AML-193 (cell line): ENCODE data around the gene TTC34.

Experiments
- DNase-seq, 2 experiments: peaks; one replicate each; lab custom pipeline; 2025; lab: John Stamatoyannopoulos, UW

The TTC34 gene

DNA sequence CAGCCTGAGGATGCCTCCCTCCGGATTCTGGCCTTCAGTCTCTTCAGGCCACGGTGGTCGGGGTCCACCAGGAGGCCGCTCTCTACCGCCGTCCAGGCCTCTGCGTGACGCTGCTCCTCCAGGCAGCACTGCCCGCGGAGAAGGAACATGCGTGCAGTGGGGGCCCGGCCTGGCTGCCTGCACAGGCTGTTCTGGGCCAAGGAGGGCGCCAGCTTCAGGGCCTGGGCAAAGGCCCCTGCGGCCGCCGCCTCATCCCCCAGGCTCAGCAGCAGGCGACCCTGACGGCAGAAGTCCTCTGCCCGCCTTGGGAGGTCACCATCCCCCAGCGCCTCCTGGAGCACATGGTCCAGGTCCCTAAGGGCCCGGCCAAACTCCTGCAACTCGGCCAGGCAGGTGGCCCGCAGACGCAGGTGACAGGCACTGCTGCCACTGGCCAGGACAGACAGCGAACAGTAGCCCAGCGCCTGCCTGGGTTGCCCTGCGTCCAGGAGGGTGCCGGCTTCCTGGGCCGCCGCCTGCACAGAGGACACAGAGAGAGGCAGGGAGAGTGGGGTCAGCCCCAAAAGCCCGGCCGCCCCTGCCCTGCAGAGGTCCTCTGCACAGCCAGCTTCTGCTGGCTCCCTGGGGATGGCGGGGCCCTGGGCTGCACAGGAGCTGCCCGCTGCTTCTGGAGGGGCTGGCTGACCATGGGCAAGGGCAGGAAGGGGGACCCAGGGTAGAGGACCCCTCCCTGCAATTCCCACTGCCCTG lies 159.9 kb downstream of the TTC34 start:
- no peak for DNase-seq

DNA sequence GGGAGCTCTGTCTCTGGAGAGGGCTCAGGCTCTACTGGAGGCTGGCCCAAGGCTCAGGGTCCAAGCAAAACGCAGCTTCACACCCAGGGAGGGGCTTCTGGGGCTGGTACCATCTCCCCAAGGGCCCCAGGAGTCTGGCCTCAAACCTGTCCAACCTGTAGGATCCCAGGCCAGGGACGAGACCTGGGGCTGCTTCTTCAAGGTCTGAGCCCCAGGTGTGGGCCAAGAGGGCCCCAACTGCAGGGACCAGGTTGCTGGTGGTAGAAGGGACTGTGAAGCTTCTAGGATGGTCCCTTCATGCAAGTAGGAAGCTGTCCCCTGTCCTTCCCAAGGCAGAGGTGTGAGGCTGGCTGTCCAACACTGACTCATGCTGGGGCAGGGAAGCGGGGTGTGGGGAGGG lies 160.9 kb downstream of the TTC34 start:
- no peak for DNase-seq

DNA sequence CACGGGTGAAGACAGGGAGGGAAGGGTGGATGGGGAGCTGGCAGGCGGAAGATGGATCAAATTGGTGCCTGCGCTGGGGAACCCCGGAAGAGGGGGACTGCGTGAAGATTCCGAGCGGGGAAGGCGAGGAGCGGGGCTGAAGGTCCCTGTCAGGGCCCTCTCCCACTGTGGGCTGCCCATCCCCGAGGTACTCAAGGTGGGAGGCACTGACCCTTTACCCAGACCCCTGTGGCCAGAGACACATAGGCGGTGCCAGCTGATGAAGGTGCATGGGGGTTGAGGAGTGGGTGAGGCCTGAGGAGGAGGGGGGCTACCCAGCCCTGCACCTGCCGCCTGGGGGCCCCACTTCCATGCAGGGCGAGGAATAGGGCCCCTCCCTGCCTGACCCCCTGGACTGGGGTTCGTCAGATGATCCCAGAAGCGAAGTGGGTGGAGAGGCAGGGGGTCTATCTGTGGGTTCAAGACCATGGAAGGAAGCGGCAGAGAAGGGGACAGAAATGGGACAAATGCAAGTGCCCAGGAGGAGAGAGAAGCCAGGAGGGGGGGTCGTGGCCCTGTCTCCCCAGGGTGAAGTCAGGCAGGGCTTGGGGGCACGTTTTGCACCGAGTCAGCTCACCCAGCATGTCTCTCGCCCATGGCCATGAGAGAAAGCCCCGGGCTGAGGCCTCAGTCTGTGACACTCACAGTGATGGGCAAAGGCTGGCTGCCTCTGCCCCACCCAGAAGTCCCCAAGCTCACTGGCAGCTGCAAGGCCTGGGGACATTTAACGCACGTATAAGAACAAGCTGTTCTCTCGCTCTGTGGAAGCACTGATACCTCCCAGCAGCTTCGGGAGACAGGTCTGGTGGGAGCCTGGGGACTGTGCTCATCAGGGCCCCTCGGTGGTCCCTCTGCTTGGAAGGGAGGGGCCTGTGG lies 161.6 kb downstream of the TTC34 start:
- DNase-seq = no peak

DNA sequence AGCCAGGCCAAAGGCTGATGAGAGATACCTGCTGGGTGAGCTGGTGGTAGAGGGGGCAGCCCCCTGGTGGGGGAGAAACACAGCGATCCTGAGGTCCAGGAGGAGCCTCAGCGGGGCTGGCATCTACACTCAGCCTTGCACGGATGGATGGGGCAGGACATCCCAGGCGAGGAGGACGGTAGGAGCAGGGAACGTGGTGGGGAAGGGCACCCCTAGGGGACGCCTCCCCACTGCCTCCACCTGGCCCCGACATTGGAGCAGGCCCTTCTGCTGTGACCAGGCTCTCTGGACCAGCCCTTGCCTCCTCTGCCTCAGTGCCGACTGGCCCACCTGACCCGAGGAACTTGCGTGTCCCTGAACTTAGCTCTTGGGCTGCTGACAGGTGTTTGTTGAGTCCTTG lies 162.3 kb downstream of the TTC34 start:
- no peak for DNase-seq

DNA sequence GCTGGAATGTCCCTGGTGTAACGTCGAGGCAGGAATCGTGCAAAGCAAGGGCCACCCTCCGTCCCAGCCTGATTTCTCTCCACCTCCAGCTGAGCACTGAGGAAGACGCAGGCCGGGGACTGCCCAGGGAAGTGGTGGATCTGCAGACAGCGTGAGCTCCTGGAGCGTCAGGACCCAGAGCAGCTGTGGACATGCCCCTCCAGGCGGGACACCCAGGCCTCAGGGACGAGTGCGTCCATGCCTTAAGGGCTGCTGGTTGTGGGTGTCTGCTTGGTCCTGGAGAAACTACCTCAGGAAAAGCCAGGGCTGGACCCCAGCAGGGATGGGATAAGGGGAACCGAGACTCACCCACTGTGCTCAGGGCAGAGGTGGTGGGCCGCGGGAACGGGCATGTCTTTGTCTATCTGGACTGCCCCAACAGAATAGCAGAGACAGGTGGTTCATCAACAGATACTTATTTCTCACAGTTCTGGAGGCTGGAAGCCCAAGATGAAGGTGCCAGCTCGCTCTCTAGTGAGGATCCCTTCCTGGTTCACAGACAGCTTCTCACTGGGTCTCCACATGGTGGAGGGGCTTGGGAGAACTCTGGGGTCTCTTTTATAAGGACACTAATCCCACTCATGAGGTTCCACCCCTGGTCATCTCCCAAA lies 162.9 kb downstream of the TTC34 start:
- no peak for DNase-seq

DNA sequence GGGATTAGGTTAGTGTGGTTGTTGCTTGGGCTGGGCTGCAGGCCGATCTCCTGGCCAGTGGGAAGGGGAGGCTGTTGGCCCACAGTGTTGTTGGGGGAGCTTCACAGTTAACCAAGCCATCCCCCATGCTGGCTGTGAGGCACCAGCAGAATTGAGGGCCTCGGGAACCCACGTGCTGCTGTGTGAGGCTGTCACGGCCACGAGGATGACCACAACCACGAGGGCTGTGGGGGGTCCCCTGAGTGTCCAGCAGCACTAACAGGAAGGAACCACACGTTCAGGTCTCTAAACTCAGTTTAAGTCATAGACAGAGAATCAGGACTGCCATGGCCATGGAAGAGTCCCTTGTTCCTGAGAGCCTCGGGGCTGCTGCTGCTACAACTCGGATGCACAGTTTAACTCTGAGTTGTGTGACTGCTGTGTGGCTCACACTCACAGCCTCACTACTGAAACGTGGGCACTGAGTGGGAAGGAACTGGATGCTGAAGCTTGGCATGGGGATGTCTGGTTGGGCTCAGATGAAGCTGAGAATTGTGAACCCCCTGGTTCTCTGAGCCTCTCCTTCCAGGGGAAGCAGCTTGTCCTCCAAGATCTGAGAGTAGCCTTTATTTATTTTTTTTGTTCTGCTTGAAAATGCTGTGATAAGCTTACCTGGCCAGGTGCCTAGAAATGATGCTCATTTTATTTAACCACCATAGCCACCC lies 163.9 kb downstream of the TTC34 start:
- DNase-seq = no peak

DNA sequence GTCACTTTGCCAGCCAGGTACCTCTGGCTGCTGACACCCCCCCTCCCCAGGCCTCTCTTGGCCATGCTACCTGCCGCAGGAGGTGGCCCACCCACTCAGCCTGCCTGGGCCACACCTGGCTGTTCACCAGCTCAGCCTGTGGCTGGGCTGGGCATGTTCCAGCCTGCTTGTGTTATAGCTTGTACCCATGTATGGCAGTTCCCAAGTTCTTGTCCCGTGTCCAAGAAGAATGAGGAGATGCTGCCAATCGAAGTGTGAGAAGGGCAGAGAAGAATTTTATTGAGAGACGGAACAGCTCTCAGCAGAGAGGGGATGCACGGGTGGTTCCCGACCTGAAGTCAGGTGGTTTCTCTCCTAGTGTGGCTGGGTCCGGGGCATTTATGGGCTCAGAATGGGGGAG lies 164.8 kb downstream of the TTC34 start:
- no peak for DNase-seq

DNA sequence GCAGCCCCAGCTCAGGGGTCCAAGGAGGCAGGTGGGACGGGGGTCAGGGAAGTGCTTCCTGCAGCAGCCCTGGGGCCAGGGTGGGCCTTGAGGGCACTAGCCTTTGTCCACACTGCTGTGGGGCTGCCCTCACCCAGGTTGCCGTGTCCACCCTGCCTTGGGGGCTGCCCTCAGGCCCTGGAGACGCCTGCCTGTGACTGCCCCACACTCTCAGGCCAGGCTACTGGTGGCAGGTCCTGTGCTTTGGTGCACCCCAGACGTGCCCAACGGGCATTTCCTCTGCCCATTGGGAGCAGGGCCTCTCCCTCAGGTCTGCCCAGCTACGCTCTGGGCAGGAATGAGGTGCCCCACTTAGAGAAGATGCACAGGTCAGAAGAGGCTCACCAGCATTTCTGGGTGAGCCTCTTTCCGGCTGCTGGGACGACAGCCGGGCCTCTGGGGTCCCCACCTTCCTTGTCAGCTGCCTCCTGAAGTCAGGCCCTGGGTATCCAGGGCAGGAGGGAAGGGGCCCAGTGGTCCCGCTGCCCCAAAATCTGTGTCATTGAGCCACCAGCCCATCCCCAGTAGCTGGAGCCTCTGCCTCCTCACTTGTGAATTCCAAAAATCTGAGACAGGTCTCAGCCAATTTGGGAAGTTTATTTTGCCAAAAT lies 166.0 kb downstream of the TTC34 start:
- DNase-seq = no peak

DNA sequence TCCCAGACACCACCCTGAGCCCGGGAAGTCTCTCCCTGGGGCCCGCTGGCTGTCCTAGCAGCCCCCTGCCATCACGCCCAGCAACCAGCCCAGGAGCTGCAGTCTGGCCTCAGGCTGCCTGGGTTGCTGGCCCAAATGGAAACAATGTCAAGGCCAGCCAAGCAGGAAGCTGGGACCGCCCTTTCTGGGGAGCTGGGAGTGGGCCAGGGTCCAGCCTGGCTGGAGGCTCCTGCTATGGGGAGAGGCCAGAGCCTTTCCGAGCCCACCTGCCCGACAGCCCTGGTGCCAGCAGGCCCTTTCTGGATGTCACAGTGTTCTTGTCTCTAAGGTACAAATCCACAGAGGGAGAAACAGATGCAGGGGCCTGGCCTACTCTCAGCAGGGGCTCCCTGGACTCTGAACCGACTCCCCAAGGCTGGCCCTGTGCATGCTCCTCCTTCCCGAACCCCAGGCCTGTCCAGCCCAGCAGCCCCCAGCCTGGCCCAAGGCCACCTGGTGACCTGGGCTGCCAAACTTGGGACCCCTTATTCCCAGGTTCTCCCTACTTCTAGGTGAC lies 167.5 kb downstream of the TTC34 start:
- no peak for DNase-seq

DNA sequence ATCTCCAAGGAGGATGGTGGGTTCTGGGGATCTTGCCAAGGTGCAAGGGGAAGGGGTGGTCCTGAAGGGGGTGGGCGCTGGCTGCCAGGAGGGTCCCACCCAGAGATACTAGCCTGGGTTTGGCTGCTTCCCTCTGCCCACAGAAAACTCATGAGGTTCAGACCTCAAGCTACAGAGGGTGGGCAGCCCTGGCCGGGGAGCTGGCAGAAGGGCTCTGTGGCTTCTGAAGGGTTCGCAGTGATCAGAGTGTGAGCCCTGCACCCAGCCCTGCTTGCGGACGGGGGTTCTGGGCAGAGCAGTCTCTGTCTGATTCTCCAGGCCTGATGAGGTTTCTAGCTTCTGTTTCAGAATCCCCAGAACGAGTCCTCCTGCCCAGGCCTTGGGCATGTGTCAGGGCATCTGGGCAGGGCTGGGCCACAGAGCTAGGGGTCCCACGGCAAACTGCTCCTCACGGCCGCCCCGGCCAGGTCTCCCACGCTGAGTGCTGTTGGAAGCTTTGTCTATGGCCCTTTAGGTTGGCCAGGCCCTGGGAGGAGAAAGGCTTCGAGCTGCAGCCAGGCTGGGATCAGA lies 168.0 kb downstream of the TTC34 start:
- DNase-seq = no peak

DNA sequence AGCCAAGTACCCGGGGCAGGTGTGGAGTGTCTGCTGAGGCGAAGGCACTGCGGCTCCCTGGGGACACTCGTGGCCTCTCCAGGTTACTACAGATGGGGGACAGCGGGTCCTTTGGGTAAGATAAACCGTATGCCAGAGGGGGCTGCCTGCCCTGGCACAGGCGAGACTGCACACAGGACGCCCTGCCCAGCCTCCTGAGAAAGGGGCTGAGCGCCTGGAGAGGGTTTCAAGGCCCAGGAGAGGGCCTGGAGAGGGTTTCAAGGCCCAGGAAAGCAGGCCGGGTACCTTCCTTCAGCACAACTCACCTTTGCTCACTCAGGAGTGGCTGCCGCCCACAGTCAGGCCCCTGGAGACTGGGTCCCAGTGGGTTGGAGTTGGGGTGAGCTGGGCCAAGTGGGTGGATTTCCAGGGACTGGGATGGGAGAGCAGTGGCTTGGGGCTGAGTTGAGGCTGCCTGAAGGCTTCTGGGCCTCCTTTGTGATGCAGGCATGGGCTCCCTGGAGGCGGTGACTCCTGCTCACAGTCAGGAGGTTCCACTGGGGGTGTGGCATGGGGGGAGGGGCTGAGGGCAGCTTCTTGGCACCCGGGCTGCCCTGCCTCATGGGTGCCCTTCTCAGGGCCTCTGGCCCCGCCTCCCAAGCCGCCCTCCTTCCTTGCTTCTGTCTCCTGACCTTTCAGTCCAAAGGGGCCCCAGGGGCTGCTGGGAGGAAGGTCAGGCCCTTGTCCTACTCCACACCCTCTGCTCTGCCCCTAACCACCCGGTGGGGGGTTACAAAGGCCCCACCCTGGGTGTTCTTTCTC lies 168.7 kb downstream of the TTC34 start, which contains the start of gene MMEL1:
Gene MMEL1 (minus strand): TSS at position 456 of the 801 bp plus-strand sequence. CDS start 3,532 bp downstream, outside the sequence.
- DNase-seq = no peak

DNA sequence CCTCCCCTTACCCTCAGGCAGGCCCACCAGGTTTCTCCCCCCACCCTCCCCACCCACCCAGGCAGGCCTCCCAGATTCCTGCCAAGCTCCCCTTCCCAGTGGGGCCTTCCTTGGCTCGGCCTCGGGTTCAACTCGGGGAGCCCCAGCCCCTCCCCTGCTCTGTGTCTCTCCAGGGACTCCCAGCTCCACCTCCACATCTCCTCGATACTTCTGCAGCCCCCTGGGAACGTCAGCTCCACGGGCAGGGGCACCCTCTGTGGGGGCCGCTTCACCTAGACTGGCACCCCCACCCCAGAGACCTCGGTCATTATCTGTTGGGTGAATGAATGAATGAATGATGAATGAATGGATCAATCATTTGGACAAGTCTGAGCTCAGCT lies 169.5 kb downstream of the TTC34 start:
- DNase-seq = no peak

DNA sequence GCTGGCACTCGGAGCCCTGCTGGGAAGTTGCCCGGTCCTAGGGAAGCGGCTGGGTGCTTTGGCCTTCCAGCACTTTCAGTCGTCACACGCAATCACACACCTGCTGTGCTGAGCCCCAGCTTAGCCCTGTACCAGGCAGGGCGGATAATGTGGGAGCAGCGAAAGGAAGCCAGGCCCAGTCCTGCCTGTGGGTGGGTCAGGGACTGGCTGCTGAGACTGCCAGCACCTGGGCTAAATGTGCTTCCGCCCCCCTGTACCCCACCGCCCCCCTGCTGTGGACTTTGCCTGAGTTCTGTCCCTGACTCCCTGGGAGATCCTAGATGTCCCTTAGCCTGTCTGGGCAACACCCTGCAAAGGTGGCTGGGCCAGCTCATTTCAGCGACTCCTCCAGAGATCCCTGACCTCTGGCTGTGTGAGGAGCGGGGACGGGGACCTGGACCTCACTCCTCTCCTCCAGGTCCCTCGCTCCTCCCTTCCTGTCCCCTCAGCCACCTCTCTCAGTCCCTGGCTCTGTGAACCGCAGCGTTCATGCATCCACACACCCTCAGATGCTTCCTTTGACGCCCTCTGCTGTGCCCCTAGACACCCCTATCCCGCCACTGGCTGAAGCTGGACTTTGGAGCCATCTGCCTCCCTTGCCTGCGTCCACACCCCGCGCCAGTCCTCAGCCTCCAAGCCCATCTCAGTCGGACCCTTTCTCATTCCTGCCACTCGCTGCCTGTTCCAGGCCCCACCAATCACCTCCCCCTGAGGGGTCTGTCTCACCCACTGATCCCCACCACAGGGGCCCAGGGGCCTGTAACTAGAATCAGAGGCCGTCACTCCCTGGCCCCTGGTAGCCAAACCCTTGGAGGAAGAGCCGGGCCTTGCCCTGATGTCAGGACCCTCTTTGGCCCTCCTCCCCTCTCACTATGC lies 170.1 kb downstream of the TTC34 start:
- DNase-seq = no peak

DNA sequence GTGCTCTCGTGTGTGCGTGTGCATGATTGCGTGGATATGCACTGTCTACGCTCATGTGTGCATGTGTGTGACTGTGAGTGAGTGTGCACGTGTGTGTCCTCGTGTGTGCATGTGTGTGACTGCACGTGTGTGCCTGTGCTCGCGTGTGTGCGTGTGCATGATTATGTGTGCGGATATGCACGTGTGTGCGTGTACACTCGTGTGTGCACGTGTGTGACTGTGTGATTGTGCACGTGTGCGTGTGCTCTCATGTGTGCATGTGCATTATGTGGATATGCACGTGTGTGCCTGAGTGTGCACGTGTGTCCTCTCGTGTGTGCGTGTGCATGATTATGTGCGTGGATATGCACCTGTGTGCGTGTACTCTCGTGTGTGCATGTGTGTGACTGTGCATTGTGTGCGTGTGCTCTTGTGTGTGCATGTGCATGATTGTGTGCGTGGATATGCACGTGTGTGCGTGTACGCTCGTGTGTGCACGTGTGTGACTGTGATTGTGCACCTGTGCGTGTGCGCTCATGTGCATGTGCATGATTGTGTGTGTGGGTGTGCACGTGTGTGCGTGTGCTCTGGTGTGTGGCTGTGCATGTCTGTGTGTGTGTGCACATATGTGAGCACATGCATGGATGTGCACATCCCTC lies 170.9 kb downstream of the TTC34 start:
- no peak for DNase-seq

DNA sequence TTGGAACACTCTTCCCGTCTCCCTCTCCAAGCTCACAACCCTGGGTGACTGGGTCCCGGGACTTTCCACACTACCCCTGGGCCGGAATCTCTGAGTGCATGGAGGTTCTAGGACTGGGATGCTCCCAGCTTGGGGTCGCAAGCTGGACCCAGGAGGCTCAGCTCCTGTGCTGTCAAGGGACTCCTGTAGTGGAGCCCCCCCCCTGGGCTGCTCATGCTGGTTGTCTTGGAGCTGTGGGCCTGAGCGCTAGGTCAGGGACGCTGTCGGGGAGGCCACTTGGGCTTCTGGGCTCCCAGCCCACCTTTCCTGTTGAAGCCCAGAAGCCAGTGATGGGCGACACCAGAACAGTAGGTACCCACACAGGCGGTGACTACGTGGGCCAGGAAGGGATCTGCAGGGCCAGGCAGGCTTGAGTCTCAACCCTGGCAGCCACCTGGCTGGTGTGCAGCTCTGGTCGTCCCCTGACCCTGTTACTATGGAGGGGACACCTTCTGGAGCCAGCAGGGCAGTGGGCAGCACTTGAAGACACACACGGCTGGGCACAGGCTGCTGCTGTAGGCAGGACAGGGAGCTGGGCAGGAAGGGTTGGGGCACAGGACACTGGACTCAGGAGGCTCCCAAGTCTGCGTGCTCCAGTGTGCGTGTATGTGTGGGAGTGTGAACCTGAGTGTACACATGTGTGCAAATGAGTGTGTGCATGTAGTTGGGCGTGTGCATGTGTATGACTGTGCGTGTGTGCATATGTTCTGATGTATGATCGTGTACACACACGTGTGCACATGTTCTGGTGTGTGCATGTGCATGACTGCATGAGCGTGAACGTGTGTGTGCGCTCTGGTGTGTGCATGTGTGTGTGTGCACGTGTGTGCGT lies 171.6 kb downstream of the TTC34 start:
- no peak for DNase-seq

DNA sequence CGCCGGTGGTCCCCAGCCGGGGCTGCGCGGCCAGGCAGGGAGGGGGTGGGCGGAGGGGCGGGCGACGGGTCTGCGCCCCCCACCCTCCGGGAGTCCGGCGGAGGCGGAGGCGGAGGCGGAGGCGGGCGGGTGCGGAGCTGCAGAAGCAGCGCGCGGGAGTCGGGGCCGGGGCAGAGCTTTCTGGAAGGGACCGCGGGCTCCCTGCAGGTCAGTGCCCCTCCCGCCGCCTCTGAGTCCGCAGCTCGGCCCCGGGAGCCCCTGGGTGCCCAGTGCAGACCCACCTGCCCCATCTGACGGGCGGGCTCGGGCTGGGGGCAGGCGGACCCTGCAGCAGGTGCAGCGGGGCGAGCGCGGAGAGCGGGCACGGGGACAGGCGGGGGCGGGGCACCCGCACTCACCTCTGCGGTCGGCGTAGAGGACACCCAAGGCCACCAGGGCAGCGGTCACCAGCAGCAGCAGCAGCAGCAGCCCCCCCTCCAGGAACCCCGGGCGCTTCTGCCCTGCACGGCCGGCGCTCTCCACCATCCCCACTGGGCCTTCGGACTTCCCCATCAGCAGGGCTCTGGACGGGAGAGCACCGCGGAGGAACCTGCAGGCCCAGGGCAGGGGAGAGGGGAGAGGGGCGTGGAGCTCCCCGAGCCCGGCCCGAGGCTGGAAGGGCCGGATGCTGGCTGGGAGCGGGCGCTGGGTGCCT lies 172.4 kb downstream of the TTC34 start:
- no peak for DNase-seq
